Transverse colon (tissue), 4 donors: Measurements from ENCODE around the gene SUV39H1. TPM values are rescaled to one million over a fixed set of nuclear protein-coding genes. Genes with fewer than 3 reads are reported as not detected.

Experiments used
- DNase-seq: peaks from one replicate; pipeline ENCODE4 v3.0.0-alpha.2; 2019
- H3K27ac ChIP-seq, 4 donors: fragments of 200-600 bp; sonication (generic); 2 replicates each; pipeline ENCODE4 v1.5.1; 2016 to 2018; ENCODE audit warnings: inconsistent platforms in 4 of 4
- H3K27me3 ChIP-seq: fragments of 200-600 bp; sonication (generic); 2 replicates; pipeline ENCODE4 v1.5.1; 2017; ENCODE audit warnings: inconsistent platforms
- H3K36me3 ChIP-seq, 4 donors: fragments of 200-600 bp; sonication (generic); 2 replicates each; pipeline ENCODE4 v1.5.1; 2017 to 2019; ENCODE audit warnings: inconsistent platforms in 4 of 4
- H3K4me1 ChIP-seq, 4 donors: fragments of 200-600 bp; sonication (generic); 2 replicates each; pipeline ENCODE4 v1.5.1; 2017 to 2020; ENCODE audit warnings: inconsistent platforms in 4 of 4
- H3K4me3 ChIP-seq, 4 donors: fragments of 200-600 bp; sonication (generic); 1 replicate in 1 of 4; 2 replicates in 3 of 4; pipeline versions ENCODE4 v1.5.1 to v1.6.1; 2017 to 2019; ENCODE audit warnings: inconsistent platforms in 4 of 4
- H3K9me3 ChIP-seq, 2 donors: fragments of 200-600 bp; sonication (generic); 2 replicates each; pipeline ENCODE4 v1.5.1; 2017 to 2019; ENCODE audit warnings: inconsistent platforms in 2 of 2
- CTCF ChIP-seq, 5 experiments: fragments of 200-600 bp in 3 of 5; fragments of 450-650 bp in 2 of 5; sonication (generic) in 3 of 5; IDR thresholded peaks; 1 replicate in 2 of 5; 2 replicates in 3 of 5; pipeline ENCODE4 v1.5.1; 2016 to 2017; ENCODE audit warnings: antibody characterized with exemption in 5 of 5, inconsistent platforms in 3 of 5, mild to moderate bottlenecking in 2 of 5, moderate library complexity in 1 of 5
- EP300 ChIP-seq: sonication (generic); formaldehyde crosslinking; IDR thresholded peaks from one replicate; pipeline ENCODE4 v1.6.1; 2017; ENCODE audit warnings: antibody characterized with exemption, low read depth
- POLR2A ChIP-seq: fragments of 450-650 bp; IDR thresholded peaks from one replicate; pipeline ENCODE4 v1.6.1; 2016; ENCODE audit warnings: antibody characterized with exemption, mild to moderate bottlenecking, moderate library complexity
- POLR2AphosphoS5 ChIP-seq, 3 donors: sonication (generic); formaldehyde crosslinking; IDR thresholded peaks; one replicate each; pipeline ENCODE4 v1.6.1; 2016; ENCODE audit warnings: antibody characterized with exemption in 3 of 3
- WGBS, 2 donors: methylation state at CpG; one replicate each; pipeline ENCODE4 v1.1.5; 2018; ENCODE audit warnings: low coverage in 1 of 2; 5-methylcytosine and 5-hydroxymethylcytosine counted together
- in situ Hi-C, 4 donors: fragments of 200-750 bp; cut with MboI; loops; one replicate each; pipeline versions ENCODE4 v1.15.0 to v1.15.1; 2017; ENCODE audit warnings: low sequenced_read_pairs in 3 of 4, low pct_ligation_motif_present in 1 of 4, low pct_unique_long_range_greater_than_20kb in 1 of 4
- intact Hi-C: fragments of 100-400 bp; cut with DNase I; formaldehyde crosslinking; loops from one replicate; pipeline ENCODE4 v1.15.1; 2023; ENCODE audit warnings: low total_unique reads
- total RNA-seq, 4 donors: library from RNA; depleted of rRNA; stranded (reverse); fragments of >200 nt; gene quantifications; one replicate each; pipeline ENCODE4 v1.1.0, GENCODE V29; 2016

The SUV39H1 gene
- total RNA-seq, 4 donors from 2014 or later, result 1.00 to 5.3 (median 4.4) TPM

- 38% methylated on average over 48 of the region's 48 CpGs; no CpG with 5 or more reads in 1 of the 2 donors for WGBS, 2 donors
- peak; percentile 91 for DNase-seq
- Histone ChIP-seq H3K4me1 (peaks cover 0 to 6% (median 0%) of the 10 kb centered on the region in 4 donors), H3K9me3 (no peaks in the 10 kb centered on the region), H3K36me3 (no peaks in the 10 kb centered on the region), H3K27ac (peak overlapping the region; percentile 81 to 94 (median 92)), H3K4me3 (peak overlapping the region; percentile 41 to 66 (median 50)), H3K27me3 (no peaks in the 10 kb centered on the region)
- intact Hi-C loops (no loop called here), in situ Hi-C loops (no loop called here)
- TF ChIP-seq POLR2AphosphoS5 (IDR thresholded peaks at IDR 0.05) (peak in 2 of 3 donors; percentile 72 to 78), POLR2A (peak; percentile 71), EP300 (no peak)
Measured at GRCh38 chrX:48737213-48737938, 40.8 kb downstream of the SUV39H1 start.

DNA sequence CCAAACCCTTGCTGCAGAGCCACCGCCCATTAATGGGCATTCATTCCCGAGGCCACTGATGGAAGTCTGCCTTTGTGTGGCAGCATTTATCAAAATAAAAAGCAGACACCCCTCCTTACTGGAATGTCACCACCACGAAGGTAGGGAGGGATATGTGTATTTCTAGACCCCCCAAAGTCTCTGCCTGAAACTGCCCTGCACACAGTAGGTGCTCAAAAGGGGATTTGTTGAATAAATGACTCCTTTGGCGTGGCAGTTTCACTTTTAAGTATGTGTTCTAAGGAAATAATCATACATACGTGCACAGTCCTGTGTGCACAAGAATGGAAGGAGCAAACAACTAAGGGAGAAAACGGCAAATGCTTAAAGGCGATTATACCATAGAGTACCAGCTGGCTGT, 41.4 kb downstream of the SUV39H1 start:
- Histone ChIP-seq H3K27me3 (no peaks in the 10 kb centered on the region), H3K9me3 (no peaks in the 10 kb centered on the region), H3K4me3 (peak overlapping the region; percentile 41 to 66 (median 50)), H3K4me1 (peaks cover 0 to 6% (median 0%) of the 10 kb centered on the region in 4 donors), H3K27ac (peak overlapping the region; percentile 81 to 94 (median 92)), H3K36me3 (no peaks in the 10 kb centered on the region)
- in situ Hi-C loops, result no loop called here
- DNase-seq, result no peak
- intact Hi-C loops, result no loop called here
- no peak for TF ChIP-seq POLR2A
- no peak for TF ChIP-seq POLR2AphosphoS5 (IDR thresholded peaks at IDR 0.05)
- TF ChIP-seq CTCF (IDR thresholded peaks at IDR 0.05), result no peak
- 58% methylated on average over 7 of the region's 7 CpGs; no CpG with 5 or more reads in 1 of the 2 donors for WGBS, 2 donors

GRCh38 chrX:48741834-48742233, 45.3 kb downstream of the SUV39H1 start:
- in situ Hi-C loops, result no loop called here
- intact Hi-C loops, result no loop called here
- H3K4me3 ChIP-seq, result no peak overlapping the region
- TF ChIP-seq EP300 (no peak), POLR2A (no peak), POLR2AphosphoS5 (IDR thresholded peaks at IDR 0.05) (no peak), CTCF (IDR thresholded peaks at IDR 0.05) (no peak)
- H3K27me3 ChIP-seq, result no peaks in the 10 kb centered on the region
- H3K9me3 ChIP-seq, result no peaks in the 10 kb centered on the region
- no peak for DNase-seq
- peaks cover 0 to 6% (median 0%) of the 10 kb centered on the region in 4 donors for H3K4me1 ChIP-seq
- WGBS, 2 donors, result 95% methylated on average over 8 of the region's 8 CpGs; no CpG with 5 or more reads in 1 of the 2 donors
- no peaks in the 10 kb centered on the region for H3K36me3 ChIP-seq
- H3K27ac ChIP-seq, result no peak overlapping the region

DNA sequence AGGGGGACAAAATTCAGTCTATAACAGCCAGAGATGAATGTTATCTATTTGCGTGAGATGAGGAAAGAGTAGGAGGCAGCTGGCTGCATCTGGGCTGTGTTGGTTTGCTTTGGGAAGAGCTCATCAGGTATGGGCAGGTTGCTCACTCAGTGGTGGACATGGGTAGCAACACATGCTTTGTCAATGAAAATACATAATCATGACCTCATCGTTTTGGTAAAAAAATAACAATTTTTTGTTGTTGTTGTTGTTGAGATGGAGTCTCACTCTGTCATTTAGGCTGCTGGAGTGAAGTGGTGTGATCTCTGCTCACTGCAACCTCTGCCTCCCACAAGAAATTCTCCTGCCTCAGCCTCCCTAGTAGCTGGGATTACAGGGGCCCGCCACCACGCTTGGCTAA, 48.7 kb downstream of the SUV39H1 start:
- Histone ChIP-seq H3K9me3 (no peaks in the 10 kb centered on the region), H3K4me3 (no peak overlapping the region), H3K27ac (no peak overlapping the region), H3K36me3 (no peaks in the 10 kb centered on the region), H3K4me1 (no peaks in the 10 kb centered on the region), H3K27me3 (no peaks in the 10 kb centered on the region)
- in situ Hi-C loops, result no loop called here
- intact Hi-C loops, result no loop called here
- no peak for DNase-seq
- WGBS, 2 donors, result 81% methylated on average over 4 of the region's 4 CpGs; no CpG with 5 or more reads in 1 of the 2 donors
- TF ChIP-seq EP300 (no peak), POLR2A (no peak), CTCF (IDR thresholded peaks at IDR 0.05) (no peak), POLR2AphosphoS5 (IDR thresholded peaks at IDR 0.05) (no peak)
